K562 (cell line): ENCODE measurements around the gene SLC25A20. TPM values are rescaled to one million over a fixed set of nuclear protein-coding genes. Genes with fewer than 3 reads are reported as not detected.

Experiments used
- ATAC-seq: fragments of 200-7000 bp; cut with Tn5 transposase; 3 replicates; pipeline ENCODE4 v1.9.1; 2020; ENCODE audit warnings: moderate library complexity
- BruUV-seq: library from RNA; stranded (reverse); fragments of 400-500 nt; replicated peaks from 2 replicates; lab custom pipeline; 2021; lab: Mats Ljungman, UMichigan
- CTCF ChIA-PET: fragments of 300-600 bp; formaldehyde crosslinking; extraction: SDS; loops from one replicate; lab custom pipeline; 2021; ENCODE audit warnings: low intra/inter-chr PET ratio; lab: Yijun Ruan, JAX
- POLR2A ChIA-PET: fragments of 300-600, 350-650 bp; sonication (Branson Sonifier 250); formaldehyde crosslinking; extraction: SDS; loops from one replicate; lab custom pipeline; 2021; ENCODE audit warnings: antibody characterized with exemption, inconsistent platforms; lab: Yijun Ruan, JAX
- DNase-seq, 4 experiments: peaks; one replicate each; pipeline versions ENCODE4 v3.0.0 to v3.0.0-alpha.2; 2011 to 2018; ENCODE audit warnings: low spot score in 3 of 4, mixed read lengths in 3 of 4; ENCODE audit errors: extremely low read depth in 1 of 4
- FAIRE-seq: peaks from 2 replicates; lab custom pipeline; 2011; peaks lifted over from hg19 to GRCh38; lab: Jason Lieb, UNC
- H2AFZ ChIP-seq: 2 replicates; pipeline ENCODE4 v1.6.0; 2011; ENCODE audit warnings: low read depth, low read length, control low read depth, inconsistent platforms
- H3K27ac ChIP-seq: fragments of 200-600 bp; 3 replicates; pipeline ENCODE4 v1.8.0; 2011; ENCODE audit warnings: low read depth, mild to moderate bottlenecking, control low read depth, inconsistent platforms, low read length, moderate library complexity, mixed read lengths; ENCODE audit errors: extremely low read depth
- H3K27me3 ChIP-seq, 2 experiments: fragments of 300-600 bp in 1 of 2; 2 replicates in 1 of 2; 3 replicates in 1 of 2; pipeline versions ENCODE4 v1.6.0 to v1.8.0; 2011; ENCODE audit warnings: inconsistent platforms in 2 of 2, low read length in 2 of 2, mild to moderate bottlenecking in 1 of 2, mixed read lengths in 1 of 2, moderate library complexity in 1 of 2; ENCODE audit not compliant: control insufficient read depth in 2 of 2, insufficient read depth in 2 of 2
- H3K36me3 ChIP-seq: fragments of 300-600 bp; 3 replicates; pipeline ENCODE4 v1.8.0; 2011; ENCODE audit warnings: mild to moderate bottlenecking, low read length, inconsistent platforms; ENCODE audit not compliant: control insufficient read depth, insufficient read depth
- H3K4me1 ChIP-seq, 2 experiments: fragments of 200-600 bp in 1 of 2; replicated peaks in 1 of 2; 2 replicates in 1 of 2; 3 replicates in 1 of 2; pipeline versions ENCODE4 v1.5.1 to v1.8.0; 2011; ENCODE audit warnings: inconsistent platforms in 2 of 2, low read length in 2 of 2, mild to moderate bottlenecking in 1 of 2, mixed read lengths in 1 of 2, moderate library complexity in 1 of 2; ENCODE audit not compliant: control insufficient read depth in 2 of 2, insufficient read depth in 2 of 2
- H3K4me2 ChIP-seq: 2 replicates; pipeline ENCODE4 v1.6.1; 2011; ENCODE audit warnings: low read length, control low read depth, inconsistent platforms, mixed read lengths; ENCODE audit not compliant: insufficient read depth
- H3K4me3 ChIP-seq: fragments of 200-600 bp; sonication (generic), shearing (Covaris generic); 2 replicates; pipeline ENCODE4 v1.5.1; 2016; ENCODE audit warnings: control low read depth, inconsistent platforms
- H3K79me2 ChIP-seq: fragments of 200-600 bp; 3 replicates; pipeline ENCODE4 v1.8.0; 2011; ENCODE audit warnings: low read length, inconsistent platforms; ENCODE audit not compliant: control insufficient read depth, insufficient read depth
- H3K9ac ChIP-seq, 2 experiments: 2 replicates each; pipeline versions ENCODE4 v1.6.0 to v1.6.1; 2011; ENCODE audit warnings: low read depth in 2 of 2, low read length in 2 of 2, control low read depth in 1 of 2, inconsistent platforms in 1 of 2, mild to moderate bottlenecking in 1 of 2, mixed read lengths in 1 of 2; ENCODE audit not compliant: insufficient read depth in 1 of 2
- H3K9me1 ChIP-seq: one replicate; pipeline ENCODE4 v1.6.0; 2011; ENCODE audit warnings: inconsistent platforms, mild to moderate bottlenecking, low read length, moderate library complexity; ENCODE audit not compliant: control insufficient read depth, insufficient read depth
- H3K9me3 ChIP-seq: replicated peaks from 2 replicates; pipeline ENCODE4 v1.5.1; 2011; ENCODE audit warnings: low read depth, low read length, inconsistent platforms; ENCODE audit not compliant: control insufficient read depth, insufficient read depth
- H4K20me1 ChIP-seq: replicated peaks from 2 replicates; pipeline ENCODE4 v1.6.1; 2011; ENCODE audit warnings: low read length, inconsistent platforms, mixed read lengths; ENCODE audit not compliant: control insufficient read depth, insufficient read depth
- NFIC ChIP-seq: fragments of 450-650 bp; IDR thresholded peaks from 2 replicates; pipeline ENCODE4 v1.6.1; 2017; ENCODE audit warnings: mild to moderate bottlenecking, inconsistent platforms
- WGBS: fragments of 100-300 bp; shearing (Covaris generic); methylation state at CpG from one replicate; pipeline ENCODE4 v1.1.6; 2016; ENCODE audit warnings: low coverage, mixed read lengths; ENCODE audit not compliant: insufficient coverage; ENCODE audit errors: missing lambda C conversion rate; 5-methylcytosine and 5-hydroxymethylcytosine counted together
- in situ Hi-C: fragments of 300-500 bp; cut with MboI; formaldehyde crosslinking; loops from 4 replicates; pipeline ENCODE4 v1.15.0; 2018; ENCODE audit warnings: inconsistent platforms, mixed read lengths
- intact Hi-C: fragments of 100-400 bp; cut with micrococcal nuclease; formaldehyde crosslinking; loops from 2 replicates; pipeline ENCODE4 v1.14.2; 2022
- polyA plus RNA-seq, 8 experiments: library from polyadenylated mRNA; depleted of rRNA in 4 of 8; stranded (reverse) in 5 of 8; unstranded in 3 of 8; fragments of >200 nt; fragmentation: Nextera tagmentation in 2 of 8; fragmentation: Illumina TruSeq in 1 of 8; extraction: Ambion mirVana in 2 of 8; extraction: Trizol in 1 of 8; gene quantifications; 2 replicates each; pipeline versions ENCODE4 v1.2.1 to v1.2.3, GENCODE V29; 2011 to 2014; ENCODE audit warnings: inconsistent platforms in 1 of 8, missing spikeins in 1 of 8
- total RNA-seq, 7 experiments: library from RNA; depleted of rRNA in 6 of 7; stranded (reverse); fragments of >200 nt in 6 of 7; fragmentation: Illumina TruSeq in 2 of 7; extraction: Trizol in 2 of 7; gene quantifications; 2 replicates each; pipeline versions ENCODE4 v1.2.1 to v1.2.3, GENCODE V29; 2011 to 2021; ENCODE audit warnings: low replicate concordance in 1 of 7
- TF ChIP-seq, protein P1 (sequence below): fragments of 250-450 bp; sonication (Bioruptor Pico); IDR thresholded peaks from 2 replicates; pipeline ENCODE4 v1.8.0; 2021; ENCODE audit warnings: borderline replicate concordance, mild to moderate bottlenecking, moderate library complexity; ENCODE audit not compliant: poor library complexity, severe bottlenecking

The SLC25A20 gene
- total and polyA plus RNA-seq, 9 of the 15 experiments (the other 6 are each of a cell fraction or from before 2014, with no cell fraction given): 14.3 to 48.1 (median 21.6) TPM

GRCh38 chr3:48848816-48849515 is 49.7 kb downstream of the SLC25A20 start:
- ChIA-PET CTCF (no interaction called here), POLR2A (interaction anchor here (1.3 kb wide), 1 partner anchor 70 kb away, joined by 3 read pairs; the partner anchor contains the start of gene ARIH2)
- WGBS: 84% methylated on average over 8 of the region's 8 CpGs
- peaks cover 13% of the 10 kb centered on the region in 2 experiments; a peak in 4 of 5 replicates for H3K4me1 ChIP-seq
- in situ Hi-C loops: no loop called here
- H2AFZ ChIP-seq: no peak overlapping the region
- no peak overlapping the region for H3K4me2 ChIP-seq
- 0 out of 4 replicates have a peak overlapping the region, but pooled peaks of 1 of the 2 experiments have one; percentile 5 for H3K9ac ChIP-seq
- BruUV-seq: no TSS peak
- no peaks in the 10 kb centered on the region for H3K9me1 ChIP-seq
- intact Hi-C loops: loop anchor here (5.0 kb wide), 3 partner anchors 48 to 107 kb away; partner anchors contain the start of genes ARIH2 and SLC25A20
- TF ChIP-seq, protein P1, sequence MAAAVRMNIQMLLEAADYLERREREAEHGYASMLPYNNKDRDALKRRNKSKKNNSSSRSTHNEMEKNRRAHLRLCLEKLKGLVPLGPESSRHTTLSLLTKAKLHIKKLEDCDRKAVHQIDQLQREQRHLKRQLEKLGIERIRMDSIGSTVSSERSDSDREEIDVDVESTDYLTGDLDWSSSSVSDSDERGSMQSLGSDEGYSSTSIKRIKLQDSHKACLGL (CRISPR knock-in tag): no peak
- TF ChIP-seq NFIC: 0 out of 2 replicates have a peak, but pooled peaks have one; percentile 7
- DNase-seq: no peak
- ATAC-seq: no peak
- H3K79me2 ChIP-seq: peaks cover 28% of the 10 kb centered on the region
- no peak overlapping the region for H3K4me3 ChIP-seq
- H3K27me3 ChIP-seq: no peaks in the 10 kb centered on the region
- no peaks in the 10 kb centered on the region for H4K20me1 ChIP-seq
- no peak for FAIRE-seq
- no peaks in the 10 kb centered on the region for H3K9me3 ChIP-seq
- no peak overlapping the region for H3K27ac ChIP-seq
- no peaks in the 10 kb centered on the region for H3K36me3 ChIP-seq
